H1 (cell line): Measurements from ENCODE around the gene SMIM8. TPM values are rescaled to one million over a fixed set of nuclear protein-coding genes. Genes with fewer than 3 reads are reported as not detected.

Experiments used
- CTCF ChIA-PET: fragments of 300-600 bp; sonication (Branson Sonifier 250); formaldehyde crosslinking; loops from one replicate; lab custom pipeline; 2021; ENCODE audit not compliant: partially characterized antibody; lab: Charles Lee
- POLR2A ChIA-PET: fragments of 300-600 bp; sonication (Branson Sonifier 250); formaldehyde crosslinking; loops from one replicate; lab custom pipeline; 2021; ENCODE audit warnings: inconsistent platforms; ENCODE audit not compliant: partially characterized antibody; lab: Charles Lee
- DNase-seq, 2 experiments: peaks; one replicate each; pipeline versions ENCODE4 v3.0.0 to v3.0.0-alpha.2; 2010 to 2022; ENCODE audit warnings: low spot score in 2 of 2, low read depth in 1 of 2, mixed read lengths in 1 of 2
- FAIRE-seq: peaks from 2 replicates; lab custom pipeline; 2011; peaks lifted over from hg19 to GRCh38; lab: Jason Lieb, UNC
- H2AFZ ChIP-seq: 2 replicates; pipeline ENCODE4 v1.8.1; 2012; ENCODE audit warnings: low read length, inconsistent platforms
- H2AK5ac ChIP-seq: 2 replicates; pipeline ENCODE4 v1.6.1; 2013; ENCODE audit warnings: low read depth, low read length
- H2BK120ac ChIP-seq: replicated peaks from 2 replicates; pipeline ENCODE3; 2013; ENCODE audit warnings: low read depth, low read length, inconsistent platforms
- H2BK12ac ChIP-seq: 2 replicates; pipeline ENCODE4 v1.6.1; 2013; ENCODE audit warnings: low read depth, low read length
- H2BK15ac ChIP-seq: 2 replicates; pipeline ENCODE4 v1.6.1; 2013; ENCODE audit warnings: low read length
- H2BK20ac ChIP-seq: 2 replicates; pipeline ENCODE4 v1.6.1; 2013; ENCODE audit warnings: low read length
- H2BK5ac ChIP-seq: 2 replicates; pipeline ENCODE4 v1.6.1; 2013; ENCODE audit warnings: low read depth, low read length
- H3K14ac ChIP-seq: 2 replicates; pipeline ENCODE4 v1.6.1; 2013; ENCODE audit warnings: inconsistent platforms; ENCODE audit not compliant: insufficient read length
- H3K18ac ChIP-seq: 2 replicates; pipeline ENCODE4 v1.6.1; 2013; ENCODE audit warnings: low read length; ENCODE audit errors: extremely low read depth
- H3K23ac ChIP-seq: 2 replicates; pipeline ENCODE4 v1.6.1; 2013; ENCODE audit warnings: inconsistent platforms; ENCODE audit not compliant: insufficient read length
- H3K23me2 ChIP-seq: 2 replicates; pipeline ENCODE4 v1.6.1; 2013; ENCODE audit warnings: low read depth, low read length
- H3K27ac ChIP-seq: 2 replicates; pipeline ENCODE4 v1.6.1; 2011; ENCODE audit warnings: low read depth, low read length, inconsistent platforms
- H3K27me3 ChIP-seq, 4 experiments: replicated peaks in 1 of 4; 1 replicate in 1 of 4; 2 replicates in 3 of 4; pipeline versions ENCODE4 v1.6.1 to v1.8.1; 2011 to 2013; ENCODE audit warnings: low read length in 3 of 4, mild to moderate bottlenecking in 3 of 4, inconsistent platforms in 2 of 4, mixed read lengths in 2 of 4, moderate library complexity in 1 of 4; ENCODE audit not compliant: control insufficient read depth in 3 of 4, insufficient read depth in 3 of 4; ENCODE audit errors: extremely low read depth in 1 of 4
- H3K36me3 ChIP-seq, 4 experiments: 2 replicates each; pipeline versions ENCODE4 v1.6.1 to v1.8.1; 2011 to 2013; ENCODE audit warnings: mild to moderate bottlenecking in 4 of 4, low read length in 3 of 4, moderate library complexity in 2 of 4, control low read depth in 1 of 4, inconsistent platforms in 1 of 4; ENCODE audit not compliant: insufficient read depth in 4 of 4, control insufficient read depth in 2 of 4
- H3K4ac ChIP-seq: replicated peaks from 2 replicates; pipeline ENCODE3; 2013; ENCODE audit warnings: low read length, low read depth, mixed read lengths, inconsistent platforms; ENCODE audit not compliant: insufficient read length
- H3K4me1 ChIP-seq, 4 experiments: replicated peaks in 1 of 4; 1 replicate in 1 of 4; 2 replicates in 3 of 4; pipeline versions ENCODE4 v1.6.1 to v1.8.1; 2011 to 2013; ENCODE audit warnings: low read length in 3 of 4, inconsistent platforms in 2 of 4, mixed read lengths in 1 of 4; ENCODE audit not compliant: insufficient read depth in 4 of 4, control insufficient read depth in 3 of 4
- H3K4me2 ChIP-seq, 2 experiments: 2 replicates each; pipeline versions ENCODE4 v1.6.1 to v1.8.1; 2011 to 2013; ENCODE audit warnings: low read depth in 2 of 2, low read length in 2 of 2, control low read depth in 1 of 2, inconsistent platforms in 1 of 2, mild to moderate bottlenecking in 1 of 2; ENCODE audit not compliant: insufficient read depth in 1 of 2
- H3K4me3 ChIP-seq, 4 experiments: fragments of 200-600, 300-600 bp in 1 of 4; sonication (generic), shearing (Covaris generic), sonication (Bioruptor Twin) in 1 of 4; 2 replicates each; pipeline versions ENCODE4 v1.5.1 to v1.8.1; 2011 to 2016; ENCODE audit warnings: low read length in 4 of 4, low read depth in 3 of 4, control low read depth in 2 of 4, inconsistent platforms in 2 of 4, mild to moderate bottlenecking in 2 of 4, mixed read lengths in 1 of 4, moderate library complexity in 1 of 4; ENCODE audit not compliant: insufficient read depth in 2 of 4; ENCODE audit errors: extremely low read depth in 1 of 4
- H3K56ac ChIP-seq: replicated peaks from 2 replicates; pipeline ENCODE3; 2013; ENCODE audit warnings: low read depth, mild to moderate bottlenecking, mixed read lengths, low read length, inconsistent platforms; ENCODE audit not compliant: insufficient read length
- H3K79me1 ChIP-seq: 2 replicates; pipeline ENCODE4 v1.6.1; 2013; ENCODE audit warnings: low read depth, low read length, control low read depth
- H3K79me2 ChIP-seq, 2 experiments: 2 replicates each; pipeline versions ENCODE4 v1.6.1 to v1.8.1; 2012 to 2013; ENCODE audit warnings: low read length in 2 of 2, mild to moderate bottlenecking in 2 of 2, inconsistent platforms in 1 of 2; ENCODE audit not compliant: insufficient read depth in 2 of 2, control insufficient read depth in 1 of 2
- H3K9ac ChIP-seq, 4 experiments: replicated peaks in 1 of 4; 1 replicate in 1 of 4; 2 replicates in 3 of 4; pipeline versions ENCODE4 v1.6.1 to v1.8.1; 2011 to 2013; ENCODE audit warnings: low read depth in 3 of 4, low read length in 3 of 4, control low read depth in 2 of 4, mild to moderate bottlenecking in 2 of 4, moderate library complexity in 2 of 4, inconsistent platforms in 1 of 4; ENCODE audit errors: extremely low read depth in 1 of 4
- H3K9me3 ChIP-seq, 2 experiments: 2 replicates each; pipeline versions ENCODE4 v1.6.1 to v1.8.1; 2012 to 2013; ENCODE audit warnings: mild to moderate bottlenecking in 2 of 2, moderate library complexity in 2 of 2, control low read depth in 1 of 2, inconsistent platforms in 1 of 2, low read depth in 1 of 2, low read length in 1 of 2, mixed read lengths in 1 of 2; ENCODE audit not compliant: insufficient read depth in 2 of 2
- H4K20me1 ChIP-seq, 2 experiments: replicated peaks in 1 of 2; 2 replicates each; pipeline versions ENCODE3 to v1.8.1; 2011 to 2013; ENCODE audit warnings: inconsistent platforms in 2 of 2, low read length in 2 of 2, mild to moderate bottlenecking in 1 of 2; ENCODE audit not compliant: insufficient read depth in 2 of 2, control insufficient read depth in 1 of 2
- H4K5ac ChIP-seq: 2 replicates; pipeline ENCODE4 v1.6.1; 2013; ENCODE audit warnings: low read length, low read depth, mixed read lengths, inconsistent platforms; ENCODE audit not compliant: insufficient read length
- H4K8ac ChIP-seq: 2 replicates; pipeline ENCODE4 v1.8.0; 2013; ENCODE audit warnings: mild to moderate bottlenecking, moderate library complexity, low read length, inconsistent platforms; ENCODE audit not compliant: insufficient read depth; ENCODE audit errors: extremely low read depth
- H4K91ac ChIP-seq: replicated peaks from 2 replicates; pipeline ENCODE3; 2013; ENCODE audit warnings: low read length, mixed read lengths, inconsistent platforms; ENCODE audit not compliant: insufficient read length
- GTF2F1 ChIP-seq: IDR thresholded peaks from 2 replicates; pipeline ENCODE4 v1.6.1; 2012; ENCODE audit warnings: low read depth, low read length, improper control_type of control experiment, borderline replicate concordance
- POLR2AphosphoS5 ChIP-seq: IDR thresholded peaks from 2 replicates; pipeline ENCODE4 v1.6.1; 2011; ENCODE audit warnings: low read depth, low read length
- RFX5 ChIP-seq: IDR thresholded peaks from 2 replicates; pipeline ENCODE4 v1.6.1; 2011; ENCODE audit warnings: low read depth, low read length, improper control_type of control experiment, borderline replicate concordance
- RXRA ChIP-seq: IDR thresholded peaks from 2 replicates; pipeline ENCODE4 v1.6.1; 2011; ENCODE audit warnings: low read depth, mild to moderate bottlenecking, low read length, moderate library complexity; ENCODE audit not compliant: insufficient read depth
- SIRT6 ChIP-seq: IDR thresholded peaks from one replicate; pipeline ENCODE4 v1.7.1; 2012; ENCODE audit warnings: low read length, inconsistent platforms
- SUZ12 ChIP-seq: fragments of 200-600 bp; sonication (generic); IDR thresholded peaks from 2 replicates; pipeline ENCODE4 v1.6.1; 2012; ENCODE audit warnings: mild to moderate bottlenecking, inconsistent platforms, low read length, moderate library complexity, mixed read lengths
- WGBS, 2 experiments: shearing (Covaris generic) in 1 of 2; methylation state at CpG; one replicate each; pipeline versions ENCODE4 v1.1.6 to v1.1.7; 2013 to 2015; ENCODE audit warnings: low lambda C conversion rate in 2 of 2, mixed read lengths in 2 of 2, inconsistent platforms in 1 of 2, low coverage in 1 of 2, missing lambda C conversion rate in 1 of 2; ENCODE audit not compliant: insufficient replicate concordance in 2 of 2, insufficient coverage in 1 of 2, insufficient read length in 1 of 2; ENCODE audit errors: extremely low coverage in 1 of 2, missing lambda C conversion rate in 1 of 2; 5-methylcytosine and 5-hydroxymethylcytosine counted together
- polyA plus RNA-seq, 7 experiments: library from polyadenylated mRNA; depleted of rRNA in 3 of 7; stranded (reverse) in 5 of 7; unstranded in 2 of 7; fragments of >200 nt in 5 of 7; fragments of 200-250 nt in 2 of 7; gene quantifications; 1 replicate in 5 of 7; 2 replicates in 1 of 7; 4 replicates in 1 of 7; pipeline versions ENCODE4 v1.2.1 to v1.2.3, GENCODE V29; 2011 to 2013; ENCODE audit warnings: missing spikeins in 2 of 7, mixed read lengths in 2 of 7
- total RNA-seq: library from RNA; stranded (reverse); fragmentation: NEBNext Ultra II Directional; extraction: Animal tissue kit (Norgen Biotek cat#: 25700); gene quantifications from 2 replicates; pipeline ENCODE4 v1.2.1, GENCODE V29; 2021

The SMIM8 gene
- total and polyA plus RNA-seq, 2 of the 8 experiments (the other 6 are each of a cell fraction or from before 2014, with no cell fraction given): 3.0 to 10.7 TPM

DNA sequence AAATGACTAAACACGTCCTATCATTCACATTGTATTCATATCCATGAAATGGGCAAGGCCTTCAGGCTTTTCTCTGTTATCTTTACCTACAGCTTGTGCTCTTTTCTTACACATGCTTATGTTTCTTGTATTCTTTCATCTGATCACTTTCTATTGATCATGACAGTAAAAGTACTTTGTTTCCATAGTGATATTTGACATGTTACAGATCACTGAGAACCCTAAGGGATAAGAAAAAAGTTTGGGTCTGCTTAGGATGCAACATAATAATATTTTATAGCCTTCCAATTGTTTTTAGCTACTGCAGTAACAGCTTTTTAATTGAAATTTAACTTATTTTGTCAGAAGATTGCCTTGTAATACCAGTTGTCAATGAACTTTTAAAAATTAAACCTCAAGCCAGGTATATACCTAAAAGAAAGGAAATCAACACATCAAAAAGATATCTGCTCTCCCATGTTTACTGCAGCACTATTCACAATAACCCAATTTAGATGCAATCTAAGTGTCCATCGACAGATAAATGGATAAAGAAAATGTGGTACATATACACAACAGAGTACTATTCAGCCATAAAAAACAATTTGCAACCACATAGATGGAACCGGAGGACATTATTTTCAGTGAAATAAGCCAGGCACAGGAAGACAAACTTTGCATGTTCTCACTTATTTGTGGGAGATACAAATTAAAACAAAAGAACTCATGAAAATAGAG, 3.0 kb upstream of the SMIM8 start:
- H2BK20ac ChIP-seq: no peak overlapping the region
- no peak overlapping the region for H3K14ac ChIP-seq
- no peak overlapping the region for H4K91ac ChIP-seq
- no peak overlapping the region for H2BK120ac ChIP-seq
- no peaks in the 10 kb centered on the region for H3K9me3 ChIP-seq
- no peak for TF ChIP-seq POLR2AphosphoS5
- no peak for TF ChIP-seq RFX5
- TF ChIP-seq SIRT6: no peak
- TF ChIP-seq GTF2F1: no peak
- no peak for TF ChIP-seq SUZ12
- no peak for TF ChIP-seq RXRA
- H3K4me1 ChIP-seq: peaks cover 0 to 2% (median 0%) of the 10 kb centered on the region in 4 experiments; a peak in 2 of 7 replicates
- no peak overlapping the region for H4K8ac ChIP-seq
- no peak overlapping the region for H3K18ac ChIP-seq
- H3K79me2 ChIP-seq: peaks cover 0 to 6% of the 10 kb centered on the region in 2 experiments; a peak in 2 of 4 replicates
- DNase-seq (no peak), FAIRE-seq (no peak)
- no peak overlapping the region for H2BK5ac ChIP-seq
- no peak overlapping the region for H3K4me2 ChIP-seq
- no peak overlapping the region for H2BK12ac ChIP-seq
- no peaks in the 10 kb centered on the region for H3K27me3 ChIP-seq
- WGBS, 2 experiments: 82% methylated on average over 3 of the region's 3 CpGs; no CpG with 5 or more reads in 1 of the 2 experiments
- no peak overlapping the region for H3K4me3 ChIP-seq
- H3K23me2 ChIP-seq: peaks cover 3% of the 10 kb centered on the region; the same call in 1 of the 2 replicates
- H2AFZ ChIP-seq: no peak overlapping the region
- H4K5ac ChIP-seq: no peak overlapping the region
- no peak overlapping the region for H2AK5ac ChIP-seq
- no peak overlapping the region for H3K9ac ChIP-seq
- no peaks in the 10 kb centered on the region for H3K36me3 ChIP-seq
- no peak overlapping the region for H3K27ac ChIP-seq
- H2BK15ac ChIP-seq: no peak overlapping the region
- H3K79me1 ChIP-seq: no peaks in the 10 kb centered on the region
- CTCF ChIA-PET: interaction anchor here (0.6 to 2.4 kb wide), 3 partner anchors 68 to 74 kb away, joined by 3 to 12 read pairs (median 5); no protein-coding TSS in a partner anchor
- POLR2A ChIA-PET: no interaction called here
- H3K56ac ChIP-seq: no peak overlapping the region
- H4K20me1 ChIP-seq: no peaks in the 10 kb centered on the region
- H3K23ac ChIP-seq: no peak overlapping the region
- H3K4ac ChIP-seq: no peak overlapping the region
